ENCODE results near the gene WFDC5. TPM values are rescaled to one million over a fixed set of nuclear protein-coding genes. Genes with fewer than 3 reads are reported as not detected.

The WFDC5 gene
- total and polyA plus RNA-seq, 2 donors (not counting 3 experiments of a cell fraction or from before 2014, with no cell fraction given) = not detected

DNA sequence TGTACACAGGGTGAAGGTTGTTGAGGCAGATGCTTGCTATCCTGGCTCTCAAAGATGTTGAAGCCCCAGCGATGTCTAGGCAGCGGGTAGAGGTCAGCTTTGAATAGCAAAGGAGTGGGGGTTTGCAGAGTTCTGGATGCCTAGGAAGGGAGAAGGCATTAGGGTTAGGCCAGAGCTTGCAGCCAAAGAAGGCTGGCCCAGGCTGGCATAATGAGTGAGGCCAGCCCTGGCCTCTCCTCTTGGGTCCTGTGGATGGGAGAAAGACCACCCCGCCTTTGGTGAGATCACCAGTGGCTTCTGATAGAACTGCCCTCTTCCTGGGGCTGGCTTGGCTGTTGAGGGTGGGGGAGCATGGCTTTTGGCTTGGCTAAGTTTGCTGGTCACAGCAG, 406 bp upstream of the WFDC5 start:
- H3K27ac ChIP-seq (ENCODE audit: insufficient read depth, low read depth, low read length) = no peak overlapping the region
- ChIA-PET CTCF (interaction anchor here (0.8 to 9.0 kb wide), 5 partner anchors 9 to 71 kb away, joined by 3 to 278 read pairs (median 3); partner anchors contain the start of gene WFDC12), POLR2A (no interaction called here)
- H3K4me2 ChIP-seq (ENCODE audit: insufficient read depth, low read length) = no peak overlapping the region
- FAIRE-seq = no peak
- dilution Hi-C loops (cut with MboI; ENCODE audit: extremely low pct_ligation_motif_present, low sequenced_read_pairs) (no loop called here), intact Hi-C loops (cut with micrococcal nuclease) (no loop called here)
- TF ChIP-seq, protein P1, sequence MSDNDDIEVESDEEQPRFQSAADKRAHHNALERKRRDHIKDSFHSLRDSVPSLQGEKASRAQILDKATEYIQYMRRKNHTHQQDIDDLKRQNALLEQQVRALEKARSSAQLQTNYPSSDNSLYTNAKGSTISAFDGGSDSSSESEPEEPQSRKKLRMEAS (IDR thresholded peaks at IDR 0.05; ENCODE audit: insufficient read depth, insufficient read length) = no peak
- TF ChIP-seq JUN (IDR thresholded peaks at IDR 0.05; ENCODE audit: borderline replicate concordance, insufficient read depth, insufficient read length, low read depth) = no peak
- no peak for TF ChIP-seq POLR2AphosphoS5 (IDR thresholded peaks at IDR 0.05; ENCODE audit: insufficient read depth, low read depth, low read length)
- TF ChIP-seq MYC (IDR thresholded peaks at IDR 0.05; ENCODE audit: low read depth, low read length) = no peak
- TF ChIP-seq GATA2 (IDR thresholded peaks at IDR 0.05; ENCODE audit: insufficient read depth, insufficient read length, low read depth, low read length) = no peak
- no peaks in the 10 kb centered on the region for H3K79me2 ChIP-seq (ENCODE audit: control insufficient read depth, insufficient read depth, low read length)
- no peak overlapping the region for H2AFZ ChIP-seq (ENCODE audit: low read depth, low read length)
- no TSS peak for BruUV-seq (replicated peaks)
- H3K4me1 ChIP-seq (ENCODE audit: control insufficient read depth, extremely low read depth, insufficient read depth, low read length) = no peaks in the 10 kb centered on the region
- H3K9me3 ChIP-seq (replicated peaks; ENCODE audit: control insufficient read depth, insufficient read depth, low read length) = no peaks in the 10 kb centered on the region
- no peaks in the 10 kb centered on the region for H4K20me1 ChIP-seq (replicated peaks; ENCODE audit: control insufficient read depth, extremely low read depth, insufficient read depth, low read length)
- DNase-seq (ENCODE audit: low read depth, low spot score) = no peak
- no peak overlapping the region for H3K9ac ChIP-seq (replicated peaks; ENCODE audit: extremely low read depth, insufficient read depth, low read length)
- peaks cover 0 to 6% of the 10 kb centered on the region in 2 experiments for H3K27me3 ChIP-seq (ENCODE audit: control insufficient read depth in 2 of 2, insufficient read depth in 2 of 2, low read length in 2 of 2)
- H3K4me3 ChIP-seq (replicated peaks in 1 of 3; ENCODE audit: insufficient read depth in 1 of 3, low read depth in 1 of 3, low read length in 3 of 3) = no peak overlapping the region
- no peaks in the 10 kb centered on the region for H3K9me1 ChIP-seq (replicated peaks; ENCODE audit: control insufficient read depth, extremely low read depth, insufficient read depth, low read length)
- no peaks in the 10 kb centered on the region for H3K36me3 ChIP-seq (ENCODE audit: control insufficient read depth in 2 of 2, extremely low read depth in 1 of 2, insufficient read depth in 2 of 2, low read length in 2 of 2)

DNA sequence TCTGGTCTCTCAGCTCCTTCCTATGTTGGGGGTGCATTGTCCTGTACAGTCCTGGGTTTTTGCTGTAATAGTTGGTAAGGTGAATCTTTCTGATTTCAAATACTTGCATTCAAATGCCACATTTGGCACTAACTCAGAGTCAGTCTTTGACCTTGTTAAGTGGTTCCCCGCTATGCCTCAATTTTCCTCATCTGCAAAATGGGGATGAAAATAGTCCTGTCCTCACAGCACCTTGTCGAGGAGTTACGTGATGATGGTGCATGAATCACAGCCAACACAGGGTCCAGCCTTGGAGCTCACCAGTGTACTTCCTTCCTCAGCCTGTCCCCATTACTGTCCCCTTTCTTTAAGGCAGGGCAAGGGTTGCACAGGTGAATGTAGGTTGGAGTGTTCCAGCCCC, 1.1 kb downstream of the WFDC5 start:
- H3K36me3 ChIP-seq (ENCODE audit: control insufficient read depth in 2 of 2, extremely low read depth in 1 of 2, insufficient read depth in 2 of 2, low read length in 2 of 2) = no peaks in the 10 kb centered on the region
- no peak overlapping the region for H3K4me2 ChIP-seq (ENCODE audit: insufficient read depth, low read length)
- no peaks in the 10 kb centered on the region for H3K9me3 ChIP-seq (replicated peaks; ENCODE audit: control insufficient read depth, insufficient read depth, low read length)
- DNase-seq (ENCODE audit: low read depth, low spot score) (no peak), FAIRE-seq (no peak)
- TF ChIP-seq FOS (IDR thresholded peaks at IDR 0.05; ENCODE audit: borderline replicate concordance, insufficient read depth, low read length) (no peak), GATA2 (IDR thresholded peaks at IDR 0.05; ENCODE audit: insufficient read depth, insufficient read length, low read depth, low read length) (no peak), POLR2AphosphoS5 (IDR thresholded peaks at IDR 0.05; ENCODE audit: insufficient read depth, low read depth, low read length) (no peak), MYC (IDR thresholded peaks at IDR 0.05; ENCODE audit: low read depth, low read length) (no peak), JUN (IDR thresholded peaks at IDR 0.05; ENCODE audit: borderline replicate concordance, insufficient read depth, insufficient read length, low read depth) (no peak), EZH2 (IDR thresholded peaks at IDR 0.05; ENCODE audit: borderline replicate concordance, low read depth, low read length, severe bottlenecking) (no peak), POLR2A (IDR thresholded peaks at IDR 0.05; ENCODE audit: low read depth, low read length) (no peak)
- TF ChIP-seq, protein P1 (IDR thresholded peaks at IDR 0.05; ENCODE audit: insufficient read depth, insufficient read length) = no peak
- TF ChIP-seq, protein P2, sequence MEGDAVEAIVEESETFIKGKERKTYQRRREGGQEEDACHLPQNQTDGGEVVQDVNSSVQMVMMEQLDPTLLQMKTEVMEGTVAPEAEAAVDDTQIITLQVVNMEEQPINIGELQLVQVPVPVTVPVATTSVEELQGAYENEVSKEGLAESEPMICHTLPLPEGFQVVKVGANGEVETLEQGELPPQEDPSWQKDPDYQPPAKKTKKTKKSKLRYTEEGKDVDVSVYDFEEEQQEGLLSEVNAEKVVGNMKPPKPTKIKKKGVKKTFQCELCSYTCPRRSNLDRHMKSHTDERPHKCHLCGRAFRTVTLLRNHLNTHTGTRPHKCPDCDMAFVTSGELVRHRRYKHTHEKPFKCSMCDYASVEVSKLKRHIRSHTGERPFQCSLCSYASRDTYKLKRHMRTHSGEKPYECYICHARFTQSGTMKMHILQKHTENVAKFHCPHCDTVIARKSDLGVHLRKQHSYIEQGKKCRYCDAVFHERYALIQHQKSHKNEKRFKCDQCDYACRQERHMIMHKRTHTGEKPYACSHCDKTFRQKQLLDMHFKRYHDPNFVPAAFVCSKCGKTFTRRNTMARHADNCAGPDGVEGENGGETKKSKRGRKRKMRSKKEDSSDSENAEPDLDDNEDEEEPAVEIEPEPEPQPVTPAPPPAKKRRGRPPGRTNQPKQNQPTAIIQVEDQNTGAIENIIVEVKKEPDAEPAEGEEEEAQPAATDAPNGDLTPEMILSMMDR (IDR thresholded peaks at IDR 0.05; ENCODE audit: extremely low read depth in 1 of 2, insufficient read depth in 1 of 2, low read depth in 1 of 2, low read length in 2 of 2) = no peak
- ChIA-PET CTCF (interaction anchor here (1.0 to 9.5 kb wide), 7 partner anchors 8 to 177 kb away, joined by 3 to 278 read pairs (median 20); partner anchors contain the start of gene KCNS1), POLR2A (no interaction called here)
- no peaks in the 10 kb centered on the region for H4K20me1 ChIP-seq (replicated peaks; ENCODE audit: control insufficient read depth, extremely low read depth, insufficient read depth, low read length)
- H3K9me1 ChIP-seq (replicated peaks; ENCODE audit: control insufficient read depth, extremely low read depth, insufficient read depth, low read length) = no peaks in the 10 kb centered on the region
- H3K4me3 ChIP-seq (replicated peaks in 1 of 3; ENCODE audit: insufficient read depth in 1 of 3, low read depth in 1 of 3, low read length in 3 of 3) = no peak overlapping the region
- no peak overlapping the region for H3K9ac ChIP-seq (replicated peaks; ENCODE audit: extremely low read depth, insufficient read depth, low read length)
- H3K4me1 ChIP-seq (ENCODE audit: control insufficient read depth, extremely low read depth, insufficient read depth, low read length) = no peaks in the 10 kb centered on the region
- dilution Hi-C loops (cut with MboI; ENCODE audit: extremely low pct_ligation_motif_present, low sequenced_read_pairs) = no loop called here
- H3K79me2 ChIP-seq (ENCODE audit: control insufficient read depth, insufficient read depth, low read length) = no peaks in the 10 kb centered on the region
- no peak overlapping the region for H2AFZ ChIP-seq (ENCODE audit: low read depth, low read length)
- peaks cover 0 to 4% of the 10 kb centered on the region in 2 experiments for H3K27me3 ChIP-seq (ENCODE audit: control insufficient read depth in 2 of 2, insufficient read depth in 2 of 2, low read length in 2 of 2)
- no TSS peak for BruUV-seq (replicated peaks)
- H3K27ac ChIP-seq (ENCODE audit: insufficient read depth, low read depth, low read length) = no peak overlapping the region
- intact Hi-C loops (cut with micrococcal nuclease) = loop anchor here (5.0 kb wide), 2 partner anchors 178 to 202 kb away; partner anchors contain the start of gene PABPC1L
